Brain microvascular endothelial cell (primary cell): ENCODE results near the gene RSAD1.

Source experiments
- DNase-seq: peaks from one replicate; pipeline ENCODE4 v3.0.0-alpha.2; 2020
- H3K27ac ChIP-seq: fragments of 250-450 bp; sonication (Bioruptor Pico); 2 replicates; pipeline ENCODE4 v1.5.1; 2020; ENCODE audit warnings: mild to moderate bottlenecking, moderate library complexity
- H3K27me3 ChIP-seq: fragments of 250-450 bp; sonication (Bioruptor Pico); replicated peaks from 2 replicates; pipeline ENCODE4 v1.5.1; 2020; ENCODE audit warnings: mild to moderate bottlenecking
- H3K36me3 ChIP-seq: fragments of 250-450 bp; sonication (Bioruptor Pico); replicated peaks from 2 replicates; pipeline ENCODE4 v1.5.1; 2020; ENCODE audit warnings: mild to moderate bottlenecking
- H3K4me3 ChIP-seq: 2 replicates; pipeline ENCODE4 v1.5.1; 2011; ENCODE audit warnings: low read depth, mild to moderate bottlenecking, control low read depth, low read length, moderate library complexity
- in situ Hi-C: cut with HindIII; loops from 2 replicates; pipeline ENCODE4 v1.10.0; 2017; ENCODE audit warnings: low sequenced_read_pairs, low pct_ligation_motif_present
- TF ChIP-seq, protein P1 (sequence below): IDR thresholded peaks from 2 replicates; pipeline ENCODE4 v1.5.1; 2011; ENCODE audit warnings: low read depth, mild to moderate bottlenecking, moderate library complexity, low read length, control low read depth, inconsistent platforms; ENCODE audit errors: missing control alignments

RSAD1 gene

DNA sequence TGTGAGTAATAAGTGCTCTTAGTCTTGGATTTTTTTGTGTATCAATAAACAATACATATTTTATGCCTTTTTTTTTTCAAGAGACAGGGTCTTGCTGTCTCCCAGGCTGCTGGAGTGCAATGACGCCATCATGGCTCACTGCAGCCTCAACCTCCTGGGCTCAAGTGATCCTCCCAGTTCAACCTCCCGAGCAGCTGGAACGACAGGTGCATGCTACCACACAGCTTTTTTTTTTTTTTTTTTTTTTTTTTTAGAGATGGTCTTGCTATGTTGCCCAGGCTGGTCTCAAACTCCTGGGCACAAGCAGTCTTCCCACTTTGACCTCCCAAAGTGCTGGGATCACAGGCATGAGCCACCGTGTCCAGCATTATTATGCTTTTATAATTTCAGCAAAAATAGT is 39.7 kb upstream of the RSAD1 start:
- H3K27me3 ChIP-seq, result no peaks in the 10 kb centered on the region
- in situ Hi-C loops, result no loop called here
- no peak overlapping the region for H3K4me3 ChIP-seq
- H3K27ac ChIP-seq, result no peak overlapping the region
- no peaks in the 10 kb centered on the region for H3K36me3 ChIP-seq
- TF ChIP-seq, protein P1, sequence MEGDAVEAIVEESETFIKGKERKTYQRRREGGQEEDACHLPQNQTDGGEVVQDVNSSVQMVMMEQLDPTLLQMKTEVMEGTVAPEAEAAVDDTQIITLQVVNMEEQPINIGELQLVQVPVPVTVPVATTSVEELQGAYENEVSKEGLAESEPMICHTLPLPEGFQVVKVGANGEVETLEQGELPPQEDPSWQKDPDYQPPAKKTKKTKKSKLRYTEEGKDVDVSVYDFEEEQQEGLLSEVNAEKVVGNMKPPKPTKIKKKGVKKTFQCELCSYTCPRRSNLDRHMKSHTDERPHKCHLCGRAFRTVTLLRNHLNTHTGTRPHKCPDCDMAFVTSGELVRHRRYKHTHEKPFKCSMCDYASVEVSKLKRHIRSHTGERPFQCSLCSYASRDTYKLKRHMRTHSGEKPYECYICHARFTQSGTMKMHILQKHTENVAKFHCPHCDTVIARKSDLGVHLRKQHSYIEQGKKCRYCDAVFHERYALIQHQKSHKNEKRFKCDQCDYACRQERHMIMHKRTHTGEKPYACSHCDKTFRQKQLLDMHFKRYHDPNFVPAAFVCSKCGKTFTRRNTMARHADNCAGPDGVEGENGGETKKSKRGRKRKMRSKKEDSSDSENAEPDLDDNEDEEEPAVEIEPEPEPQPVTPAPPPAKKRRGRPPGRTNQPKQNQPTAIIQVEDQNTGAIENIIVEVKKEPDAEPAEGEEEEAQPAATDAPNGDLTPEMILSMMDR, result no peak
- DNase-seq, result no peak

DNA sequence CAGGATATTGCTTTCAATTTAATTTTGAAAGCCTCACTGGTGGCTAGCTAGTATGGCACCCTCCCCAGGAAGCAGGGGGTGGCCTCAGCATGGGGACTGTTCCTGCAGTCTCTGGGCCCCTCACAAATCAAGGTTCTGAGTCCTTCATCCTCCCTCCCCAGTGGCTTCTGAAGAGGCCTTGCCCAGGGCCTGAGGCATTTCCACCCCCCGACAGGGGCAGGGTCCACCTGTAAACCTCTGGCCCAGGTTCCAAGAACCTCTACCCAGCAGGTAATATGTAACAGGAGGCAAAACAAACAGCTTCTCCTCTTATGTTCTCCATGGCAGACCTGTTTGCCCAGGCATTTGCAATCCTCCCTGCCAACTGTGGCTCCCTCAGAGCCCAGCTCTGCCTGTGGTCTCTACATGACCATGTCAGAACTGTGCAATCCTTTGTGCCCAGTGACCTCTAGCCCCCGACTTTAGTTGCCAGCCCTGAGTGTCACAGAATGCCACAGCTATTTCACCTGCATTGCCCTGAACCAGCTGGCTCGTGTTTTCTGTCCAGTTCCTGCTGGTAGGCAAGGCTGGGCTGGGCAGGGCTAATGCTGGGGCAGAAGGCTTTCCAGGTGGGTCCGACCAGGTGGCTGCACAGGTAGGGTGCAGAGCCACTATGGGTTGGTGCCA is 38.4 kb upstream of the RSAD1 start:
- Histone ChIP-seq H3K36me3 (no peaks in the 10 kb centered on the region), H3K27ac (no peak overlapping the region), H3K27me3 (no peaks in the 10 kb centered on the region), H3K4me3 (no peak overlapping the region)
- TF ChIP-seq, protein P1, result no peak
- no peak for DNase-seq
- in situ Hi-C loops, result no loop called here

DNA sequence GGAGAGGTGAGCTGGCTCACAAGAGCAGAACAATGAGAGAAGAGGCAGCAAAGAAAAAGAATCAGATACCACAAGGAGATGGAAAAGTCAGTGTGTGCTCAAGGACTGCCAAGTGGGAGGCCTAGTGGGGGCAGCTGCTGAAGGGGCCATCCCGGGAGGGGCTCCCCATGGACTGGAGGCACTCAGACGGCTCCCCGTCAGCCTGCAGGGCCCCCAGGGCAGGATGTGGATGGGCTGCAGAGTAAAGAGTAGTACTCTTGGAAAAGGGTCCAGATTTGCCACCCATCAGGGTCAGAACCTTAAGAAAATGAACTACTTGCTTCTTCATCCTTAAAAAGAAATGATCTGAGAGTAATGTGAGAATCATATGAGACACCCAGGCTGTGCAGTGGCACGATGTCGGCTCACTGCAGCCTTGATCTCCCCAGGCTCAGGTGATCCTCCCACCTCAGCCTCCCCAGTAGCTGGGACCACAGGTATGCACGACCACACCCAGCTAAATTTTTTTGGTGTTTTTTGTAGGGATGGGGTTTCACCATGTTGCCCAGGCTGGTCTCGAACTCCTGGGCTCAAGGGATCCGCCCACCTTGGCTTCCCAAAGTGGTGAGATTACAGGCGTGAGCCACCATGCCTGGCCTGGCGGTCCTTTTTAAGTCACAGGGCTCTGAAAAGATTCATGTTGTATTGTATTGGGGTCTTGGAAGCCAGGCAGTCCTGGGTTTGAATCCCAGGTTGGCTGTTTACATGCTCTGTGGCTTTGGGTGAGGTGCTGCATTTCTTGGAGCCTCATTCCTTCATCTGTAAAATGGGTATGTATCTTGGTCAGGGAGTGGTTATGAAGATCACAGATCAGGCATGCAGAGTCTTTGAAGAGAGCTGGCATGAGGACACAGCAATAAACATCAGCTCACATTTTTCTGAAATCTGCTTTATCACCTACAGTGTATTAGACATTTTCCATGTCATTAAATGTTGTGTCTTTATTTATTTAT is 37.5 kb upstream of the RSAD1 start:
- no peak overlapping the region for H3K27ac ChIP-seq
- in situ Hi-C loops, result no loop called here
- no peak for DNase-seq
- no peak overlapping the region for H3K4me3 ChIP-seq
- TF ChIP-seq, protein P1, result no peak
- H3K27me3 ChIP-seq, result no peaks in the 10 kb centered on the region
- H3K36me3 ChIP-seq, result no peaks in the 10 kb centered on the region

DNA sequence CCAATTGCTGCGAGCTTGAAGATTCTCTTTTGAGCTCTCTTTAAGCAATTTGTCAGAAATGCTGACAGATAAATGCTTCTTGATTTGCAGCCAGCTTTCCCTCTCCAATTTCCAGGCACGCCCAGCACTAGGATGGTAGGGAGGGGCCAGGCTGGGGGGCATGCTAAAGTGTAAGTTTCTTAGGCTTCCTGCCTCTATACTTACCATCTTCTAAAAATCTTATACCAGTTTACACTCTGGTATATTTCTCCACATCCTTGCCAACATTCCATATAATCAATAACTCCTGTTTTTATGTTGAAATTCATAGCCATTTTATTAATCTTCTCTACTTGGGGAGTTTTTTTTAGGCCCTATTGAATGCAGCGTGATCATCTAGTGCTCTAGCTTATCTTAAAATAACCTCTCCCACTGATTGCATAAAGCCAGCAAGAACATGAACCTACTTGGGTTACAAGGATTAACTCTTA is 35.1 kb upstream of the RSAD1 start:
- no peak for DNase-seq
- Histone ChIP-seq H3K27ac (no peak overlapping the region), H3K4me3 (no peak overlapping the region), H3K27me3 (no peaks in the 10 kb centered on the region), H3K36me3 (no peaks in the 10 kb centered on the region)
- TF ChIP-seq, protein P1, result no peak
- in situ Hi-C loops, result no loop called here

- H3K27ac ChIP-seq, result no peak overlapping the region
- in situ Hi-C loops, result no loop called here
- H3K4me3 ChIP-seq, result no peak overlapping the region
- TF ChIP-seq, protein P1, result no peak
- H3K27me3 ChIP-seq, result no peaks in the 10 kb centered on the region
- no peak for DNase-seq
- H3K36me3 ChIP-seq, result no peaks in the 10 kb centered on the region
These were observed 33.6 kb upstream of the RSAD1 start for GRCh38 chr17:50444841-50445715.
